ENCODE data around the gene EFEMP1.

DNA sequence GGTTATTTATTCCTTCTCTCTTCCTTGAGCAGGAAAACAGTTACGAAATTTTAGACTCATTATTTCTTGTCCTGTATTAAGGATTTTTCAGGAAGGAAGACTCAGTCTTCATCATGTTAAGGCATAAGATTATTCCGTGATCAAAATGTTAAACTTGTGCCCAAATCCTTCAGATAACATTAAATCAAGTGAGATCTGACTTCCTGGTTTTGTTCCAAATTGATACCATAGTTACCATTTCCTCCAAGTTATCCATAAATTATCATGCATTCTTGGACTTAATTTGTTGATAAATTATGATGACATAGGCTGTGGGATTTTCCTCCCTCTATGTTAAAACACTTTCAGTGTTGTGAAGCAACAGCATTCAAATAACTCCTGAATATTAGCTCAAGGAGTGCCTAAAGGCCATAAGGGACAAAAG lies 31.9 kb downstream of the EFEMP1 start:
- no peak for TF ChIP-seq POLR2A (IDR thresholded peaks at IDR 0.05; ENCODE audit: low read depth)
- no peak for TF ChIP-seq CTCF (IDR thresholded peaks at IDR 0.05)
- no peak for TF ChIP-seq POLR2AphosphoS5 (IDR thresholded peaks at IDR 0.05)
